ENCODE results near the gene HNRNPUL2.

DNA sequence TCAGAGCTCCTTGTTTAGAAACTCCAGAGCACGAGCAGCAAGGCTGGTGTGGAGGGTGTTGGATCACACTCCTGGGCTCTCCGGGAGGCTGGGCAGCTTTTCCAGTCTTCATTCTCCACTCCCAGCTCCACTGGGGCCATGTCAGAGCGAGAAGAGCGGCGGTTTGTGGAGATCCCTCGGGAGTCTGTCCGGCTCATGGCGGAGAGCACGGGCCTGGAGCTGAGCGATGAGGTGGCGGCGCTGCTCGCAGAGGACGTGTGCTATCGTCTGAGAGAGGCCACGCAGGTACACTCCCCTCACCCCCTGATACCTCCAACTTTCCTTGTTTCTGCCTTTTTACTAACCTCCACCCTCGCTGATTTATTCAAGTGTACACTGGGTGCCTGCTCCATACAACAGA lies 48.4 kb upstream of the HNRNPUL2 start:
- TF ChIP-seq POLR2A (IDR thresholded peaks at IDR 0.05; ENCODE audit: low read depth, low read length) (no peak), TAF1 (IDR thresholded peaks at IDR 0.05; ENCODE audit: low read depth, low read length) (no peak), POLR2AphosphoS5 (IDR thresholded peaks at IDR 0.05; ENCODE audit: low read depth, low read length) (no peak), SPI1 (IDR thresholded peaks at IDR 0.05; ENCODE audit: low read depth, low read length) (no peak), POU2F2 (IDR thresholded peaks at IDR 0.05; ENCODE audit: low read depth, low read length) (no peak)
